GM19238 (cell line): Measurements from ENCODE around the gene PARP15.
"Not testable (repeated sequence)": the region's sequence is repeated elsewhere in the genome, so short reads cannot be mapped to it uniquely, and the experiment has no call there.

Experiments
- DNase-seq: peaks from one replicate; pipeline ENCODE4 v3.0.0; 2011; ENCODE audit warnings: low spot score; ENCODE audit not compliant: insufficient read length

Gene PARP15

GRCh38 chr3:122665226-122665786 is 87.9 kb downstream of the PARP15 start:
- no peak for DNase-seq

- no peak for DNase-seq
These were observed 88.4 kb downstream of the PARP15 start for GRCh38 chr3:122665881-122666280.

DNA sequence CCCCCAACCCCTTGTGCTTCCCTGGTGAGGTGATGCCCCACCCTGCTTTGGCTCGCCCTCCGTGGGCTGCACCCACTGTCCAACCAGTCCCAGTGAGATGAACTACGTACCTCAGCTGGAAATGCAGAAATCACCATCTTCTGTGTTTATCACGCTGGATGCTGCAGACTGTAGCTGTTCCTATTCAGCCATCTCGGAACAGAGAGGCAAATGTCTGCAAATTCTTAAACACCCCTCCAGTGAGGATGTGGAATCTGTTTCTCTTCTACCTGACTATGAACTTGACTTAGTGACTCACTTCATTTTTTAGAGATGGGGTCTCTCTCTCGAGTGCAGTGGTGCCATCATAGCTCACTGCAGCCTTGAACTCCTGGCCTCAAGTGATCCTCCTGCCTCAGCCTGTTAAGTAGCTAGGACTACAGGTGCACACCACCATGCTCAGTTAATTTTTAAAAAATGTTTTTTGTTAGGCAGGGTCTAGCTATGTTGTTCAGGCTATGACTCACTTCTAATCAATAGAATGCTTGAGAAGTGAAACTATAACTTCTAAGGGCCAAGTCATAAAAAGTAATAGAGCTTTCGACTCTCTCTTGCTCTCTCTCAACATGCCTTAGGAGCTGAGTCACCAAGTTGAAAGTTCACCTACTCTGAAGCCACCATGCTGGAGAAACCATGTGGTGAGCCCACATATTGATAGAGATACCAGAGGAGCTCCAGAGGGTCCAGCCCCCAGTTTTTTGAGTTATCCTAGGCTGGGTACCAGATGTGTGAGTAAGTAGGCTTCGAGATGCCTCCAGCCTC is 91.7 kb downstream of the PARP15 start:
- DNase-seq, result no peak

DNA sequence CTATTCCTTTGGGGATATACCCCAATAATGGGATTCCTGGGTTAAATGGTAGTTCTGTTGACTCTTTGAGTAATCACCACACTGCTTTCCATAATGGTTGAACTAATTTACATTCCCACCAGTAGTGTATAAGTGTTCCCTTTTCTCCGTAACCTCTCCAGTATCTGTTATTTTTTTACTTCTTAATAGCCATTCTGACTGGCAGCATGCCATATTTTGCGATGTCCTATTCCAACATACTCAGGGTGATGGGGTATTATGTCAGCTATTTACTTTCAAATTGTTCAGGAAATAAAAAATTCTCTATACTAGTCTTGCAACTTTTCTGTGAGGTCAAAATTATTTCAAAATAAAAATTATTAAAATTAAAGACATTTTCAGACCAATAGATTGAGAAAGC is 94.1 kb downstream of the PARP15 start:
- DNase-seq, result no peak

DNA sequence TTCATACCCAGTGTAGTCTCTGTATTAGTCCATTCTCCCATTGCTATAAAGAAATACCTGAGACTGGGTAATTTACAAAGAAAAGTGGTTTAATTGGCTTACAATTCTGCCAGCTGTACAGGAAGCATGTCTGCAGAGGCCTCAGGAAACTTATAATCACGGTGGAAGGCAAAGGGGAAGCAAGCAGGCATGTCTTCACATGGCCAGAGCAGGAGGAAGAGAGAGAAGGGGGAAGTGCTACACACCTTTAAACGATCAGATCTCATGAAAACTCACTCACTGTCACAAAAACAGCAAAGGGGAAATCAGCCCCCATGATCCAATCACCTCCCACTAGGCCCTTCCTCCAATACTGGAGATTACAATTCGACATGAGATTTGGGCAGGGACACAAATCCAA is 96.9 kb downstream of the PARP15 start:
- no peak for DNase-seq

GRCh38 chr3:122676759-122677158 is 99.3 kb downstream of the PARP15 start:
- no peak for DNase-seq

- no peak for DNase-seq
These were observed 99.8 kb downstream of the PARP15 start for GRCh38 chr3:122677216-122677615.

DNA sequence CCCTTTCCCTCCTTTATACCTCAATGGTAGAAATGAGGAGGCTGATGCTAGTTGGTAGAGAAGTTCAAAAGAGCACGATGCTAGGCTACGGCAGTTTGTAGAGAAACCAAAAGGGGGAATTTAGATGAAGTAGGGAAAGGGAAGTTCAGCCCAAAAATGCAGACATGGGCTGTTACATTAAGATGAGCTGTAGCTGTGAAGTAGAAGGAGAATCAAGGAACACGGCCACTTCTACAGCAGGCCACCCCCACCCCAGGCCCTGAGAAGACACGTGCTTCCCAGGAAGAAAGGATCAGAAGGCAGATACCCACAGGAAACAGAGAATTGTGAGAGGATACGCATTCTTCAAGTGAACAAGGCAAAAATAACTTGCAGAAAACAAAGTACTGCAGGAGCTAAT is 101.1 kb downstream of the PARP15 start:
- DNase-seq, result no peak

DNA sequence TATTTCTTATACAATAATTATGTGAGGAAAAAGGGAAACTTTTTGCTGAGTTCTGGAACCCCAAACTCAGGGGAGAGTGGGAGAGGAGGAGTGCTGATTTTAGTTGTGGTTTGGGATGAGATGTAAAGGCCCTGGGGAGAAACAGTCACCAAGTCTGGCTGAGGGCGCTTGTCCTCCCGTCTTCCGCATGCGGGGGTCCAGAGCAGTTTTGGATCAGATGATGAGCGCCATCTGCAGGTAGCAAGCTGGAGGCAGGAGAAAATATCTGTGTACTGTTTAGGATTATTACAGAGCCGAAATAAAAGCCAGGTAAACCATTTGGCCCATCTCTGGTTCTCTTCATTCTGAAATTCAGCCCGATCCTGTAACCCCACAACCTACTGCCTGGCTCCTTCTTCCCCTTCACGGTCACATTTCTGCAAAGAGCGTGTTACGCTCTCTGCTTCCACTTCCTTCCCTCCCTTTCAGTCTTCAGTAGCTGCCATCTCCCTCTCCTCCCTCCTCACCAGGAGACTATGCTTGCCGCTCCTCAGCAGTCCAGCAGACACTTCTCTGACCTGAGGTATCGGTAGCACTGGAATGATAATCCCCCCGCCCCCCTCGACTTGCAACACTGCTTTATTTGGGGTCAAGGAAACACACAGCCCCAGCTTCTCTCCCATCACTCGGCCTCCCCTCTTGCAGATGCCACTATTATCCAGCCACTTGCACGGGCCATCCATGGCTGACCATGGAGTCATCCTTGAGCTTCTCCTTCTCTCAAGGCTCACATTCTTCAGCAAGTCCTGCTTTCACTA is 101.8 kb downstream of the PARP15 start:
- peak; percentile 36 for DNase-seq

GRCh38 chr3:122679882-122680474 is 102.5 kb downstream of the PARP15 start:
- DNase-seq, result no peak

GRCh38 chr3:122680475-122681283 is 103.2 kb downstream of the PARP15 start, which contains the start of gene PARP14:
Gene PARP14 (plus strand): TSS chr3:122680839. CDS start chr3:122680884, 45 bp downstream.
- no peak for DNase-seq

- DNase-seq, result no peak
These were observed 104.0 kb downstream of the PARP15 start for GRCh38 chr3:122681284-122681973.

- no peak for DNase-seq
These were observed 104.5 kb downstream of the PARP15 start for GRCh38 chr3:122681974-122682409.

DNA sequence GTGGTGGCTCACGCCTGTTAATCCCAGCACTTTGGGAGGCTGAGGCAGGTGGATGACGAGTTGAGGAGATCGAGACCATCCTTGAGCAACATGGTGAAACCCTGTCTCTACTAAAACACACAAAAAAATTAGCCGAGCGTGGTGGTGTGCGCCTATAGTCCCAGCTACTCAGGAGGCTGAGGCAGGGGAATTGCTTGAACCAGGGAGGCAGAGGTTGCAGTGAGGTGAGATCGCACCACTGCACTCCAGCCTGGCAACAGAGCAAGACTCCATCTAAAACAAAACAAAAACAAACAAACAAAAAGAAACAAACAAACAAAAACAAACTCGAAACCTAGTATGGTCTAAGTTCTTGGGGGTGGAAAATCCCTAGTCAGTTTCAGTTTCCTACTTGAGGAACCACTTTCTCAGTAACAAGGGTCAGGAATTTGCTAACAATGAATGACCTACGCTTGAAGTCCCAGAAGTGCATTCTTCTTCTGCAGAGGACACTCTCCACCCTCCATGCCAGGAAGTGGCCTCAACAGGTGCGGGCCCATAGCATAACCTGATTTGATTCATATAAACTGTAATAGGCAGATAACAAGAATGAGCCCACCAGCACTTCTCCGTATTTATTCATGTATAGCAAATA is 105.4 kb downstream of the PARP15 start:
- DNase-seq, result not testable (repeated sequence)

DNA sequence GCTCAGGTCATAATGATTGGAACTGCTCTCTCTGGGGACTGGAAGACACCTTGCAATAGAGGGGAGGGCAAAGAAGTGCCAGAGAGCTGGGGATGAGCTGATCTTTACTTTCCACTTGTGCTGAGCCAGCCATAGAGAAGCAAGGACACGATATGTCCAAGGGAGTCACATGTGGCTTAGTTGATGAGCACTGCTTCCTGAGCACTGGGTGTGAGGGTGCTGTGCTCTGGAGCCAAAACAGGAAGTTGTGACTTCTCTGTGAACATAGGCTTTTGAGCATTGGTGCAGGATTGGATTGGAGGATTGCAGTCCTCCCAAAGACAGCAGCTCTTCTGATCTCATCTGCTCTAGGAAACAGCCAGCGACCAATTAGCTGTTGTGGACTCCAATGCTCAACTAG is 109.8 kb downstream of the PARP15 start:
- DNase-seq, result no peak
